ENCODE results near the gene CDH13. TPM values are rescaled to one million over a fixed set of nuclear protein-coding genes. Genes with fewer than 3 reads are reported as not detected.

The CDH13 gene
- total RNA-seq, 1 experiment from 2014 or later: 0.89 TPM

DNA sequence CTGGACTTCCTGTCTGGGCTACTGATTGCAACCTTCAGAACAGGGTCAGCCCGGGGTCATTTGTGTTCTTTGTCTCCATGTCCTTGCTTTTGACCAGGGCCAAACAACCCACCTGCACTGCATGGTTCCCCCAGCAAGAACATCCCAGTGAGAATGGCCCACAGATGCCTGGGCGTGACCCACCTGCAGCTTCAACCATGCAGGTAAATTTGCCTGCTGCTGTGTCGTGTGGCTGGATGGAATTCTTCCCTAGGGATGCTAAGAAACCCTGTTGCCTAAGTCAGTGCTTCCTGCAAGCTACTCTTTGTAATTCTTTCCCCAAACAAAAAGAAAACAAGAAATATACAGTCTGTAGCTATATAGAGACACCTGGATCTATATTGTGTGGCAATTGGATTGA is 12.5 kb downstream of the CDH13 start:
- Histone ChIP-seq H3K9me3 (no peaks in the 10 kb centered on the region), H3K4me3 (no peak overlapping the region), H3K36me3 (no peaks in the 10 kb centered on the region), H3K27me3 (no peaks in the 10 kb centered on the region)
- no peak for DNase-seq

GRCh38 chr16:82639666-82640336 is 13.0 kb downstream of the CDH13 start:
- Histone ChIP-seq H3K9me3 (no peaks in the 10 kb centered on the region), H3K27me3 (no peaks in the 10 kb centered on the region), H3K36me3 (no peaks in the 10 kb centered on the region), H3K4me3 (no peak overlapping the region)
- DNase-seq: peak; percentile 51

- Histone ChIP-seq H3K27me3 (no peaks in the 10 kb centered on the region), H3K36me3 (no peaks in the 10 kb centered on the region), H3K9me3 (no peaks in the 10 kb centered on the region), H3K4me3 (no peak overlapping the region)
- DNase-seq: no peak
These were observed 14.7 kb downstream of the CDH13 start for GRCh38 chr16:82641336-82641984.

GRCh38 chr16:82643136-82643535 is 16.4 kb downstream of the CDH13 start:
- Histone ChIP-seq H3K4me3 (no peak overlapping the region), H3K9me3 (no peaks in the 10 kb centered on the region), H3K36me3 (no peaks in the 10 kb centered on the region), H3K27me3 (no peaks in the 10 kb centered on the region)
- DNase-seq: no peak

- no peak for DNase-seq
These were observed 17.3 kb downstream of the CDH13 start for GRCh38 chr16:82643936-82644630.

GRCh38 chr16:82646504-82646903 is 19.7 kb downstream of the CDH13 start:
- H3K36me3 ChIP-seq: no peaks in the 10 kb centered on the region
- H3K27me3 ChIP-seq: no peaks in the 10 kb centered on the region
- H3K4me3 ChIP-seq: no peak overlapping the region
- no peaks in the 10 kb centered on the region for H3K9me3 ChIP-seq
- DNase-seq: no peak

More at GRCh38 chr16:82643936-82644630, 17.3 kb downstream of the CDH13 start:
- Histone ChIP-seq H3K9me3 (no peaks in the 10 kb centered on the region), H3K36me3 (no peaks in the 10 kb centered on the region), H3K27me3 (no peaks in the 10 kb centered on the region), H3K4me3 (no peak overlapping the region)

GRCh38 chr16:82649766-82650165 is 23.0 kb downstream of the CDH13 start:
- no peak for DNase-seq
- Histone ChIP-seq H3K27me3 (no peaks in the 10 kb centered on the region), H3K4me3 (no peak overlapping the region), H3K9me3 (no peaks in the 10 kb centered on the region), H3K36me3 (no peaks in the 10 kb centered on the region)

- Histone ChIP-seq H3K4me3 (no peak overlapping the region), H3K36me3 (no peaks in the 10 kb centered on the region), H3K9me3 (no peaks in the 10 kb centered on the region), H3K27me3 (no peaks in the 10 kb centered on the region)
- no peak for DNase-seq
These were observed 24.0 kb downstream of the CDH13 start for GRCh38 chr16:82650804-82651203.

DNA sequence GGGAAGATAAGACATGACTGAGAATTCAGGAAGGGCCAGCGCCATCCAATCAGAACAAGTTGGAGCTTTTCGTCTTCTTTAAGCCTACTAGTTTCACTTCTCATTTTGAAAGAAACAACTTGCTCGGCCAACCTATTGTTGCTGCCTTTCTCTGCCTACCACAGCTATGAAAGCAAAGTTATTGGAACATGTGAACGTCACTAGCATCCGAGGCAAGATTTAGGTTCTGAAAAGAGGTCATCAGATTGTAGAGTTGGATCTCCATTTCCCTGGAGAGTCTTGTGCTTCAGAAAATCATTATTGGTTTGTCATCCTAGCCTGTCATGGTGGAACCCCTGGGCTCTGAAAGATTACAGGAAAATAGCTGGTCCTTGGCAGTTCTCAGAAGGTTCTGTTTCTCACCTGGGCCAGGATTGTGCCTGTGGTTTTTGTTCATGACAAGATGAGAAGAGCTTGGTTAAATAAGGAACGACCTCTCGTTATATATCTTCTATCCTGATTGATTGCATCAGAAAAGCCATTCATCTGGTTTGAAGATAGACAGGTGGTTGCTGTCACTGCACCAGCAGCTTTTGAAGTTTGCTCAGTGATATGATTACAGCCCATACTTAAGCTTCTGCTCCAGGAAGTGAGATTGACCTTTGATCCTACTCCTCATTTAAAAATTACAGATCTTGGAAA is 25.3 kb downstream of the CDH13 start:
- no peak for DNase-seq
- no peaks in the 10 kb centered on the region for H3K36me3 ChIP-seq
- no peaks in the 10 kb centered on the region for H3K27me3 ChIP-seq
- H3K4me3 ChIP-seq: no peak overlapping the region
- H3K9me3 ChIP-seq: no peaks in the 10 kb centered on the region

- DNase-seq: no peak
- Histone ChIP-seq H3K4me3 (no peak overlapping the region), H3K9me3 (no peaks in the 10 kb centered on the region), H3K36me3 (no peaks in the 10 kb centered on the region), H3K27me3 (no peaks in the 10 kb centered on the region)
These were observed 26.1 kb downstream of the CDH13 start for GRCh38 chr16:82652826-82653225.

- no peaks in the 10 kb centered on the region for H3K9me3 ChIP-seq
- H3K4me3 ChIP-seq: no peak overlapping the region
- H3K27me3 ChIP-seq: no peaks in the 10 kb centered on the region
- H3K36me3 ChIP-seq: no peaks in the 10 kb centered on the region
- peak; percentile 37 for DNase-seq
These were observed 27.1 kb downstream of the CDH13 start for GRCh38 chr16:82653550-82654511.

DNA sequence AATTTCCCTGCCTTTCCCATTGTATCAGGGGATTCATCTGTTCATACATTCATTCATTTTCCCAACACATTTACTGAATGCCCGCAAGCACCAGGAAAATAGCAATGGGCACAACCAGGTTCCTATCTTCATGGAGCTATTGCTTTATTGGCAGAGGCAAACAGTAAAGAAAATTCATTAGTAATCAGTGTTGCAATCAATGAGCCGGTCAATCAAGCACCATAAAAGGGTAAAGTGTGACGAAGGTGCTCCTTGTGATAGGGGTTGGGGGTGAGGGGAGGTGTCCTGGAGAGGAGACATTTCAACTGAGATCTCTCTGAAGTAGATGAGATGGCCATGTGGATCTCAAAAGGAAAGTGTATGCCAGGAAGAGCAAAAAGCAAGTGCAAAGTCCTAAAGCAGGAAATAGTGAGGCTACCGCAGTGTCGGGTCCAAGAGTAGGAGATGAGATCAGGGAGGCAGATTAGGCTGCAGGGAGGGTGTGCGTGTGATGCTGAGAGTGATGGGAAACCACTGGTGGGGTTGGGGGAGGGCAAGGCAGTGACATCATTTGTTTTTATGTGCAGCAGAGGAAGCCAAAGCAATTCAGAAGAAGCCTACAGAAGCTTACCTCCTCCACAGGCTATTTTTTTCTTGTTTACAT is 28.4 kb downstream of the CDH13 start:
- H3K27me3 ChIP-seq: no peaks in the 10 kb centered on the region
- H3K4me3 ChIP-seq: no peak overlapping the region
- peak; percentile 80 for DNase-seq
- H3K9me3 ChIP-seq: no peaks in the 10 kb centered on the region
- no peaks in the 10 kb centered on the region for H3K36me3 ChIP-seq

GRCh38 chr16:82655720-82656490 is 29.1 kb downstream of the CDH13 start:
- no peak for DNase-seq
- Histone ChIP-seq H3K27me3 (no peaks in the 10 kb centered on the region), H3K4me3 (no peak overlapping the region), H3K9me3 (no peaks in the 10 kb centered on the region), H3K36me3 (no peaks in the 10 kb centered on the region)

DNA sequence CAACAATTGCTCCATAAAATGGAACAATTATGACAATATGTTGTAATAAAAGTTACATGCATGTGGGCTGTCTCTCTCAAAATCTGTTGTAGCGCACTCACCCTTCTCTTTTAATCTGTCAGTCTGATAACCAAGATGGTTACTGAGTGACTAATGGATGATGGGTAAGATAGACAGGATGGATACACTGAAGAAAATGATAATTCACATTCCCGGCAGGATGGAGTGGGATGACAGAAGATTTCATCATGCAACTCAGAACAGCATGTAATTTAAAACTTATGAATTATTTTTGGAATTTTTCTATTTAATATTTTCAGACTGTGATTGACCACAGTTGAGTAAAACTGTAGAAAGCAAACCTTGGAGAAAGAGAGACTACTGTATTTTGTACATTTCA is 30.5 kb downstream of the CDH13 start:
- Histone ChIP-seq H3K4me3 (no peak overlapping the region), H3K9me3 (no peaks in the 10 kb centered on the region), H3K27me3 (no peaks in the 10 kb centered on the region), H3K36me3 (no peaks in the 10 kb centered on the region)
- DNase-seq: no peak

- no peaks in the 10 kb centered on the region for H3K36me3 ChIP-seq
- H3K4me3 ChIP-seq: no peak overlapping the region
- no peak for DNase-seq
- H3K27me3 ChIP-seq: no peaks in the 10 kb centered on the region
- H3K9me3 ChIP-seq: no peaks in the 10 kb centered on the region
These were observed 31.0 kb downstream of the CDH13 start for GRCh38 chr16:82657786-82658185.
